Measurements from ENCODE around the gene ACSS1.

DNA sequence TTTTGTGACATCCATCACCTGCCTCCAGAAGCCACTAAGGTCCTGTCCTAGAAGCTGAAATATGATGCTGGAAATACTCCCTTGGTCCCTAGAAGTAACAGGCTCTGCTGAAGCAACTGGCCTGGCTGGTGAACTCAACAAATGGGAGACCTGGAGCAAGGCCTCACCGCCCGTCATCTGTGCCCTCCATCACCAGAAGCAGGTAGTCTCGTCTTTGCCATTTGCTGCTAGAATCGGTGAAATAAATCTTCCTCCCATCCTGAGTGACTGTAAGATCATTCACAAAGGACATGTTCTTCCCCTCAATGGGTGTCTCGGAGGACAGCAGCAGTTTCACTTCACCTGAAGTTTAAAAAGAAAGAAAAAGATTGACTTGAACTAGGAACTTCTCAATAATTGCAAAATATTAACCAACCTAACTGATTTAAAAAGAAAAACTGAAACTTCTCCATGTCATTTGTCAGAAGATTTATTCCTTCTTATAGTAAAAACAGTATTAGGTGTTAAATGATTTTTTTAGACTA lies 87.8 kb downstream of the ACSS1 start:
- TF ChIP-seq CTCF (IDR thresholded peaks at IDR 0.05; ENCODE audit: insufficient read depth, low read depth, low read length) (no peak), EZH2 (IDR thresholded peaks at IDR 0.05; ENCODE audit: insufficient read depth, low read length) (no peak)

Measured in astrocyte (in vitro differentiated cells and primary cell).